Loucy (cell line): ENCODE results near the gene ELAPOR1.

Experiments
- H2AFZ ChIP-seq: fragments of 200-600 bp; sonication (generic); 2 replicates; pipeline ENCODE4 v1.6.0; 2016; ENCODE audit warnings: antibody characterized with exemption, mild to moderate bottlenecking, low read length, moderate library complexity
- H3F3A ChIP-seq: fragments of 200-600 bp; 2 replicates; pipeline ENCODE4 v1.6.0; 2016; ENCODE audit warnings: antibody characterized with exemption, low read depth, mild to moderate bottlenecking
- H3K27me3 ChIP-seq: fragments of 200-600 bp; sonication (generic); 2 replicates; pipeline ENCODE4 v1.6.1; 2014; ENCODE audit warnings: low read length, mild to moderate bottlenecking; ENCODE audit not compliant: insufficient read depth, poor library complexity, severe bottlenecking
- H3K36me3 ChIP-seq: fragments of 200-600 bp; sonication (generic); 2 replicates; pipeline ENCODE4 v1.6.1; 2016; ENCODE audit warnings: low read length; ENCODE audit not compliant: insufficient read depth
- H3K4me1 ChIP-seq: fragments of 200-600 bp; sonication (generic); 2 replicates; pipeline ENCODE4 v1.5.1; 2014; ENCODE audit warnings: low read length, mild to moderate bottlenecking; ENCODE audit not compliant: insufficient read depth, poor library complexity, severe bottlenecking
- H3K4me2 ChIP-seq: fragments of 200-600 bp; sonication (generic); 2 replicates; pipeline ENCODE4 v1.6.0; 2014; ENCODE audit warnings: antibody characterized with exemption, low read length, low read depth, mild to moderate bottlenecking; ENCODE audit not compliant: poor library complexity, severe bottlenecking
- H3K4me3 ChIP-seq: fragments of 200-600 bp; sonication (generic); 2 replicates; pipeline ENCODE4 v1.5.1; 2014; ENCODE audit warnings: low read length, mild to moderate bottlenecking, mixed read lengths; ENCODE audit not compliant: poor library complexity, severe bottlenecking
- H3K79me2 ChIP-seq: fragments of 200-600 bp; sonication (generic); 2 replicates; pipeline ENCODE4 v1.6.1; 2014; ENCODE audit warnings: low read length; ENCODE audit not compliant: insufficient read depth
- H3K9ac ChIP-seq: fragments of 200-600 bp; sonication (generic); 2 replicates; pipeline ENCODE4 v1.6.0; 2014; ENCODE audit warnings: mild to moderate bottlenecking, low read depth, low read length, moderate library complexity; ENCODE audit not compliant: poor library complexity, severe bottlenecking
- H3K9me2 ChIP-seq: fragments of 200-600 bp; sonication (generic); replicated peaks from 2 replicates; pipeline ENCODE4 v1.6.1; 2016; ENCODE audit warnings: low read depth, low read length, mixed read lengths
- H3K9me3 ChIP-seq: fragments of 200-600 bp; sonication (generic); 2 replicates; pipeline ENCODE4 v1.6.1; 2014; ENCODE audit warnings: mild to moderate bottlenecking, antibody characterized with exemption, low read length, low read depth; ENCODE audit not compliant: insufficient read depth
- H4K20me1 ChIP-seq: fragments of 200-600 bp; sonication (generic); 2 replicates; pipeline ENCODE4 v1.6.0; 2014; ENCODE audit warnings: antibody characterized with exemption, low read length, mild to moderate bottlenecking; ENCODE audit not compliant: insufficient read depth, poor library complexity, severe bottlenecking
- CTCF ChIP-seq: fragments of 200-600 bp; sonication (generic); conservative IDR thresholded peaks from 2 replicates; pipeline ENCODE4 v1.5.1; 2014; ENCODE audit warnings: mild to moderate bottlenecking, antibody characterized with exemption, low read length
- EZH2phosphoT487 ChIP-seq: fragments of 200-600 bp; IDR thresholded peaks from 2 replicates; pipeline ENCODE4 v1.6.1; 2018; ENCODE audit warnings: antibody characterized with exemption, mild to moderate bottlenecking, moderate library complexity, borderline replicate concordance

The ELAPOR1 gene

GRCh38 chr1:109079240-109079622 lies 34.7 kb upstream of the ELAPOR1 start:
- Histone ChIP-seq H2AFZ (no peak overlapping the region), H3K9ac (no peak overlapping the region)

GRCh38 chr1:109080441-109081082 lies 33.4 kb upstream of the ELAPOR1 start:
- Histone ChIP-seq H3K9me2 (no peaks in the 10 kb centered on the region), H3K36me3 (no peaks in the 10 kb centered on the region), H3K4me3 (no peak overlapping the region), H3K27me3 (no peaks in the 10 kb centered on the region), H4K20me1 (no peaks in the 10 kb centered on the region), H3K4me1 (peaks cover 4% of the 10 kb centered on the region), H3K79me2 (peaks cover 2% of the 10 kb centered on the region), H3F3A (no peaks in the 10 kb centered on the region), H3K9ac (no peak overlapping the region), H3K9me3 (no peaks in the 10 kb centered on the region), H3K4me2 (no peak overlapping the region), H2AFZ (no peak overlapping the region; the same call in 1 of the 2 replicates)
- TF ChIP-seq CTCF (no peak), EZH2phosphoT487 (no peak)

More at GRCh38 chr1:109079240-109079622, 34.7 kb upstream of the ELAPOR1 start:
- Histone ChIP-seq H3K9me3 (no peaks in the 10 kb centered on the region), H3K36me3 (no peaks in the 10 kb centered on the region), H3F3A (no peaks in the 10 kb centered on the region), H3K4me1 (peaks cover 11% of the 10 kb centered on the region), H3K4me3 (no peak overlapping the region), H3K4me2 (no peak overlapping the region), H4K20me1 (peaks cover 7% of the 10 kb centered on the region), H3K79me2 (peaks cover 13% of the 10 kb centered on the region), H3K9me2 (no peaks in the 10 kb centered on the region), H3K27me3 (no peaks in the 10 kb centered on the region)
- TF ChIP-seq CTCF: no peak
- no peak for TF ChIP-seq EZH2phosphoT487

GRCh38 chr1:109083501-109083900 lies 30.4 kb upstream of the ELAPOR1 start:
- no peak overlapping the region for H3K4me2 ChIP-seq
- TF ChIP-seq CTCF (no peak), EZH2phosphoT487 (no peak)
- H3K4me3 ChIP-seq: no peak overlapping the region
- H3K79me2 ChIP-seq: no peaks in the 10 kb centered on the region
- H3F3A ChIP-seq: no peaks in the 10 kb centered on the region
- H3K9me2 ChIP-seq: no peaks in the 10 kb centered on the region
- H3K27me3 ChIP-seq: no peaks in the 10 kb centered on the region
- no peaks in the 10 kb centered on the region for H3K4me1 ChIP-seq
- H4K20me1 ChIP-seq: no peaks in the 10 kb centered on the region
- no peak overlapping the region for H3K9ac ChIP-seq
- H3K36me3 ChIP-seq: no peaks in the 10 kb centered on the region
- no peaks in the 10 kb centered on the region for H3K9me3 ChIP-seq
- H2AFZ ChIP-seq: no peak overlapping the region; the same call in 1 of the 2 replicates
